G401.6 (cell line): Measurements from ENCODE around the gene HOXA10.

Source experiments
- FAIRE-seq: peaks from 2 replicates; lab custom pipeline; 2012; peaks lifted over from hg19 to GRCh38; lab: Jason Lieb, UNC

HOXA10 gene

DNA sequence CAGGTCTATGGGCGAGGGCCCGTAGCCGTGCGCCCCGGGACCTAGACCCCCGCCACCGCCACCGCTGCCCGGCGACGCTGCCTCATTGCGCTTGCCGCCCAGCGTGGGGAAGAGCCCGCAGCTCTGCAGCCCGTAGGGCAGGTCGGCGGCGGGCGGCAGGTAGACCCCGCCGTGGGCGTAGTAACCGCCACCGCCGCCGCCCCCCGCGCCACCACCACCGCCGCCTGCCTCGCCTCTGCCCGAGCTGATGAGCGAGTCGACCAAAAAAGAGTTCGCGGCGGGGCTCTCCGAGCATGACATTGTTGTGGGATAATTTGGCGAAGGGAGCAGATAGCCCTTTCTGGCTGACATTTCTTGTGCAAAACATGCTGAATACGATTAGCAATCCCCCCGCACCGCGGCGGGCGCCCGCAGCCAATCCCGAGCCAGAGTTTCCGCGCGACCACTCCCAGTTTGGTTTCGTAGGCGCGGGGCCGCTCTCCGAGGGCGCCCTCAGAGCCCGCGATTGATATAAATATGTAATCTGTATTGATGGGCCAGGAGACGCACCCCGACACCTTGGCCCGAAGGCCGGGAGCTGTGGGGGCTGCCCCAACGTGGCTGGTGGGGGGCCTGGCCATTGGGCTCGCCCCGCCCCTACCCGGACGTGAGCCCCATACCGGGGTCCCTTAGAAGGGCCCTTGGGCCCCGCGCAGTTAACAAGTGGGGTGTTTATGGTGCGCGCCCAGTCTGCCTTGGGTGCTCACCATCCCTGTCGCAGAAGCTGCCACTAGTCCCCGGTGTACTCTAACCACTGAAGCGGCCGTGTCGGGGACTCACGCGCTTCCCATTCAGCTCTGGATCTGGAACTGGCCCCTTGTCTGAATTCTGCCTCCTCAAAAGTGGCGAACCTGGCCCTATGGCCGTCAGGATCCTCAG lies at the start of gene HOXA10:
Gene HOXA10 (minus strand): TSS at position 365 of the 918 bp plus-strand sequence. CDS start 14 bp downstream, at position 351.
- peak; percentile 89 for FAIRE-seq

GRCh38 chr7:27221201-27221797 lies 47.2 kb upstream of the HOXA10 start:
- FAIRE-seq: no peak

- FAIRE-seq: no peak
These were observed 46.4 kb upstream of the HOXA10 start for GRCh38 chr7:27220440-27220955.

GRCh38 chr7:27219821-27220220 lies 45.7 kb upstream of the HOXA10 start:
- no peak for FAIRE-seq

DNA sequence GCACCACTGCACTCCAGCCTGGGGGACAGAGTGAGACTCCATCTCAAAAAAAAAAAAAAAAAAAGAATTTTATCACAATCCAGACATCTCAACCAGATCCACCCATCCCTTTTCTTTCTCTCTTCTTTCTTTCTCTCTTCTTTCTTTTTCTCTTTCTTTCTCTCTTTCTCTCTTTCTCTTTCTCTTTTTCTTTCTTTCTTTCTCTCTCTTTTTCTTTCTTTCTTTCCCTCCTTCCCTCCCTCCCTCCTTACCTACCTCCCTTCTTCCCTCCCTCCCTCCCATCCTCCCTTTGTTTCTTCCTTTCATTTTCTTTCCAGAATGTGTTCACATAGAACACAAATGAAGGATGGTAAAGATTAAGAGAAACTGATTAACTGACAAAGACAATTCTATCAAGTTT lies 43.8 kb upstream of the HOXA10 start:
- no peak for FAIRE-seq

DNA sequence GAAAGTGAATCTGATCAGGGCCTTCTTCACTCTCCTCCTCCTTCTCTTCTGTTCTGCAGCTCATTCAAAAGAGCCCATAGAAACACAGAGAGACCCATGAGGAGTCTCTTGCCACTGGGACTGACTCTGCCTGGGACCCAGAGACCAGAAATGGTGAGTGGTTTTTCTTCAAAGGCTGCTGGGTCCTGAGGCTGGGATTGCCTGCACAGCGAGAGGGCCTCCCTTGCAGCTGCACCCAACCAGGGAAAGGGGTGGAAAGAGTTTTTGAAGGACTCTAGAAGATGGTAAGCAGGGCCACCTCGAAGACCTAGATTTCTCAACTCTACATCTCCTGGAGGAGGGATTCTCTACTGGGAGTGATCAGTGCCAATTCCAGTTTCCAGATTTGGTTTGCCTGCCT lies 41.2 kb upstream of the HOXA10 start:
- FAIRE-seq: no peak

DNA sequence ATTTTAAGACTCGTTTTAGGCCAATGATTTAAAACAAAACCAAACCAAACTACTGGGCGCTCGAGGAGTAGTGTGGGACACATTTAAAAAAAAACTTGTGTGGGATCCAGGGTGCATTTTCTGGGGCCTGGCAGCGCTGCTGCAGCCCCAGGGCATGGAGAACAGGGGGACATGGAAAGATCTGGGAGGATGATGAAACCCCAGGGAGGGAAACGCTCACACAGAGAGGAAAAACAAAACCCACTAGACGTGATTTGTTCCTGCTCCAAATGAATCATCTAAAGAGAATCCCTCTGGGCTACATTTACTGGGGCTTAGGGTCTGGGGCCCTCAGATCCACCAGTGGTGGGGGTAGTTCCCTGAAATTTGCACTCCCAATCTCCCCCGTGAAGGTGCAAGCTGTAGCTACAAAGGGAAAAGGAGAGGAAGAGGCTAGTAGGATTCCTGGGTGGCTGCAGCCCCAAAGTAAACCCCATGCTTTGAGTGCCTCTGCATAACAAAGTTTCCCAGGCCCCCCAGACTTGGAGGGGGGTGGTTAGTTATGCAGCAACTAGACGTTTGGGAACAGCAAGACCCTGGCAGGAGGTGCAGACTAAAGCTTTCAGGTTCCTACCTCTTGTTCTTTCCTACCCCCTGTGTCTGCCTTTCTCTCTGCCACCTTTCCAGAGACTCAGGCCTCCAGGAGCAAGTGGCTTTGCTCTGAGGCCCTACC lies 40.3 kb upstream of the HOXA10 start:
- FAIRE-seq: no peak

DNA sequence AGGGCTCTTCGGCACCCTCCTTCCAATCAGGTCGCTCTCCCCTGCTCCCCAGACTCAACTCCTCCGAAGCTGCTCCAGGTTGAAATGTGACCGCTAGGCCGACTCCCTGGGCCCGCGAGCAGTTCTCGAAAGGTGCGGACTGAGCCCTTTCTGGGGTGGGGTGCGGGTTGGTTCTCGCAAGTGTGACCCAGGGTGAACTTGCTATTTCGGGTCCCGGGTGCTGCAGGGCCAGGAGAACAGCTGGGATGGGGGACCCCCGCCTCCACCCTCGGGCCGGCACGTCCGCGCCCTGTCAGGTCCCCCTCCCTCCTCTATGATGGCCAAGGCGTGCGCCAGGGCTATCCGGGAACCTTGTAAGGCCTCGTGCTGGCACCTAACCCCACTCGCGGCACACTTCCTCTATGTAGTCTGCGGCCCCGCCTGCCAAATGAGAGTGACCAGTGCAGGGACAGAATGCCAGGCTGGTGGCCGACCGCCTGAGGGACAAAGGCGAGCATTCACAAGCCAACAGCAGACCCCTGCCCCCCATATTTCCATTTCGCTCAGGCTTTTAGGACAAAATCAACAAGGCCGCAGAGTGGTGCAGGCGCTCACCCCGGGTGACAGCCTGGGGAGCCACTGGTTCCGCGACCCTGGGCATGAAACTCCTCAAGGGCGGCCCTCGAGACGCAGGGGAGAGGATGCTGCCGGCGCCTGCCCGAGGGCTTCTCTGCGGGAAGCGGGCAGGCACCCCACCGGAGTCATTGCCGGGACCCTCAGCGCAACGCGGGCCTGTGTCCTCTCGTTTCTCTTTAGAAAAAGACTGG lies 39.5 kb upstream of the HOXA10 start:
- no peak for FAIRE-seq

DNA sequence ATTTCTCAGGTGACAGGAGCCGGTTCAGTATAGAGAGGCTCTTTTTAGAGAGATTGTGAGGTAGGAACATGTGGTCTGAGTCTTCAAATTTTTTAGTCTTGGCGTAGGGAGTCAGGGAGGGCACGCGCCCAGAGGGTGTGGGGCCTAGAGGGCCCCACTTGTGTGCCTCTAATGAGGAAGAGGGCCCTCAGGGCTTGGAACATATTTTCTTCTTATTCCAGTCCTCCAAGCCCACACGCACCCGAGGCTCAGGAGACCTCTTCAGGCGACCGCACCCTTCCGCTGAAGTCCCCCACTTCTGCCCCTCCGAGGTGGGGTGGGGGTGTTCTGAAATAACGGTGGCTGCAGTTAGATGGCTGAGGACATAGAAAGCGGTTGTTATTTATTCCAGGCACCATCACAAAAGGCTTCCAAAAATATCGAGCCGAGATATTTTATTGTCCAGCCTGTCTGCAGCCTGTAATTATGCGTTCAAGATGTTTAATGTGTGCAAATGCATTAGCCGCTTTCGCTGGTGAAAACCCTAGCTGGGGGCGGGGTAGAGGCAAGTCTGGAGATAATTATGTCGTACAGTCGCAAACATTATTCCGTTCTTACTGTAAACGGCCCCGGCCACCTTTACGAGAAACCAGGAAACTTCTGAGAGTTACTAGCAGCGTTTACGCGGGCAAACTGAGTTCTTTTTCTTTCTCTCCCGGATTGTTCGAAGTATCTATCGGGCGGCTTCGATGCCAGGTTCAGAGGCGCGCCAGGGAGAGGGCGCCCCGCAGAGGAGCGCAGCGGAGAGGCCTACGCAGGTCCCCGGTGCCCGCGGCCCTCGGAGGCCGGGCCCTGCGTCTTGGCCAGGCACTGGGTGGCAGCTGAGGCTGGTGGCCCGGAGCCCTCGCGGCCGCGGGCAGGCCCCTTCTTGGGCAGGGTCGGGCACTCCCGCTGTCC lies 38.6 kb upstream of the HOXA10 start:
- no peak for FAIRE-seq

- no peak for FAIRE-seq
These were observed 37.7 kb upstream of the HOXA10 start for GRCh38 chr7:27211764-27212204.

GRCh38 chr7:27211084-27211446 lies 36.9 kb upstream of the HOXA10 start:
- no peak for FAIRE-seq

DNA sequence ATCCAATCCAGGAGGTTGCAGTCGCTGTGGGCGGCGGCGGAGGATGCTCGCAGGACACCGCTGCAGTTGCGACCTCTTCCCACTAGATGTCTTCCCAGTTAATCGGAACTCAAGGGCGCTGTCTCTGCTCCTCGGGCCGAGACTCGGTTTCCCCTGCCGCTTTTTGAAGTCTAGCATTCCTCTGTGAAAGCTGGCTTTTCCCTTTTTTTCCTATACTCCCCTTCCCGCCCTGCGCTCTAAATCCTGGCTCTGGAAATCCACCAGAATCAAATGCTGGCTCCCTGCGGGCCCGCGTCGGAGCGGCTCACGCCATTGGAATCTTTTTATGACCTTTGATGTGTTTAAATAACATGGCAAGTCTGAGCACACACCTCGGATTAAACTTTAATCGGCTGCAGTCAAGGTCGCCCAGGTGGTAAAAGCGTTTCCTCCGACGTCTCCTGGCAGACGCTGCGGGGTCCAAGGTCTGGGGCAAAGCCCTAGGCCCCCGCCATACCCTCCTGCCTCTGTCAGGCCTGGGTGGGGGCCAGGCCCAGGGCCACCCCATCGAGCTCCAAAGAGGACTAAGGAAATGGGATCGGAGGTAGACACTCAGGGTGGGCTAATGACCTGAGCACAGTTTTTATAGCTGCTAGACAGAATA lies 36.4 kb upstream of the HOXA10 start:
- FAIRE-seq: no peak

GRCh38 chr7:27209933-27210440 lies 35.9 kb upstream of the HOXA10 start:
- no peak for FAIRE-seq

GRCh38 chr7:27208998-27209397 lies 34.9 kb upstream of the HOXA10 start:
- FAIRE-seq: no peak

DNA sequence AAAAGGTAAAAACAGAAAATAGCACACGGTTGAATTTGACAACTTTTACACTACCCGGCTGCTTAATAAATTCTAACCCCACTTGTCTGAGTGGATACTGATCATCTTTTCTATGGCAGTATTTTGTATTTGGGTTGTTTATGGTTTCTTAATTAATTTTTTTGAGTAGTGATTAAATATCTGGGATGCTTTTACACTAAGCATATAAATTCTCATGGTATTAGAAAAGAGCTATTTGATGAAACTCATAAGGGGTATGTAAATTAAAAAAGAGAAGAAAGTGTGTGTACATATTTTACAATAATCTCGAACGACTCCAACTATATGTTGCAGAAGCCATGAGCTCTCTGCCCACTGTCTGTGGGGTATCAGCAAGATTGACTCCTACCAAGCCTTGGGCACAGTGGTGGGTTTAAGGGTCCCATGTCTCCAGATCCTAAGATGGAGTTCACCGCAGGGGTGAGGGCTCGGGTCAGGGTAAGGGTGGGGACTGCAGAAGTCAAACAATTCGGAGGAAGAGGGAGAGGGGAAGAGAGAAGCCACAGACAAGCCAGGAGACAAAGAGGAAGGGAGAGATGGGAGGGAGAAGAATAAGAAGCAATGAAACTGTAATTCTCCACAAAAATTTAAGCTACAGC lies 33.3 kb upstream of the HOXA10 start:
- FAIRE-seq: no peak

- no peak for FAIRE-seq
These were observed 31.5 kb upstream of the HOXA10 start for GRCh38 chr7:27205325-27206280.

DNA sequence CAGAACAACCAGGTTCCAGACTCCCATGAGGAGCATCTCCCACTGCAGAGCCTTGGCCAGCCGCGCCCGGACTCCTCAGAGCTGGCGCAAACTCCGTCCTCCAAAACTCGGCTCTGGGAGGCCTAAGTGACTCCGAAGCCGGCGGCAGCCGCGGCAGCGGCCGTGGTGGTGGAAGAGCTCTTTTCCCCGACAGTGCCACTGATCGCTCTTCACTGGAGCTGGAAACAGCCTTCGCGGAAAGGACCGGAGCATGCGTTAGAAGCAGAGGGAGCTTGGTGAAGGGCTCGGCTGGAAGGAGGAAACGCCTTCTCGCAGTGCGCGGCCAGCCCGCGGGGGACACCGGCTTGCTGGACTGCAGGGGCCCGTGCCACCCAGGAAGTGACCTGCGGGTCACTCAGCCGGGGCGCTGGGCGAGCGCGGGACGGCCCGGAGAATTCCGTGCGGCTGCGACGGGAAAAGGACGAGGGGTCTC lies 30.8 kb upstream of the HOXA10 start:
- no peak for FAIRE-seq

- no peak for FAIRE-seq
These were observed 30.0 kb upstream of the HOXA10 start for GRCh38 chr7:27203964-27204594.
